ENCODE measurements around the gene CTIF. TPM values are rescaled to one million over a fixed set of nuclear protein-coding genes. Genes with fewer than 3 reads are reported as not detected.

CTIF gene
- total RNA-seq, 2 experiments from 2014 or later = 3.2 to 3.5 TPM

DNA sequence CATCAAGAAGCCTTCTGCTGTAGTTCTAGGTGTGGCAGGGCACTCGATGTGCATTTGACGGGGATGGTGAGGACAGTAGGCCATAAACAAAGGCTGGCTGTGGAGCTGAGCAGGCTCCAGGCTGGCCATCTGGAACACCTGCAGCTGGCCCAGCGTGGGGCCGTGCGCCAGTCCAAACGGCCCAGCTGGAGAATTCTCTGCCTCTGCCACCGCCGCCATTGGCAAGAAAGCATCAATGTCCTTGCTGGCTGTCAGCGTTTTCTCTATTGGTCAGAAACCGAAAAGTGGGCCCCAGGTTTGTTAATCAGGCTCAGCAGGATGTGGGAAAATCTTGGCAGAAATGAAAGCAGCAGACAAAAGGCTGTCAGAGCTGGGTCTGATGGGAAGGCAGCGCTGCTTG lies 24.0 kb upstream of the CTIF start:
- no peaks in the 10 kb centered on the region for H3K4me1 Mint-ChIP-seq (ENCODE audit: low read depth)
- no peaks in the 10 kb centered on the region for H3K9me3 Mint-ChIP-seq
- ChIA-PET POLR2A (no interaction called here), CTCF (interaction anchor here (0.6 kb wide), 1 partner anchor 548 kb away, joined by 3 read pairs; no protein-coding TSS in a partner anchor)
- H3K27me3 Mint-ChIP-seq = peaks cover 22% of the 10 kb centered on the region
- no peak for DNase-seq
- H3K36me3 Mint-ChIP-seq (ENCODE audit: low read depth) = no peaks in the 10 kb centered on the region
- intact Hi-C loops (cut with micrococcal nuclease) = no loop called here
- no peak for TF ChIP-seq CTCF (IDR thresholded peaks at IDR 0.05)
- no peak for ATAC-seq
- H3K4me3 Mint-ChIP-seq = no peak overlapping the region
- H3K27ac Mint-ChIP-seq = no peak overlapping the region

DNA sequence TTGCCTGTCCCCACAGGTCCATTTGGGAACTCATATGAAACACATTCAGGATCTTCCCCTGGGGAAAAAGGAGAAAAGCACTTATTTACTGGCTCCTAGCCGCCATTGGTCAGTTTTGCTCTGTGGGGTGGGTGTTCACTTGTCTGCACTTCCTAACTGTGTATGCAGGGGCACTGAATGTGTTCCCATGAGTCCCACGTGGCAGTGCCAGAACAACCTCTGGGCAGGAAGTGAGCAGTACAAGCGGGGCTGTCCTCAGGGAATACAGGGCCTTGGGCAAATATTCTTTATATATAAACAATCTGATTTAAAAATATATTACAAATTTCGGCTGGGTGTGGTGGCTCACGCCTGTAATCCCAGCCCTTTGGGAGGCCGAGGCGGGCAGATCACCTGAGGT lies 21.8 kb upstream of the CTIF start:
- Mint-ChIP-seq H3K4me1 (ENCODE audit: low read depth) (no peaks in the 10 kb centered on the region), H3K27me3 (peaks cover 26% of the 10 kb centered on the region), H3K27ac (no peak overlapping the region), H3K4me3 (no peak overlapping the region), H3K9me3 (no peaks in the 10 kb centered on the region), H3K36me3 (ENCODE audit: low read depth) (no peaks in the 10 kb centered on the region)
- TF ChIP-seq CTCF (IDR thresholded peaks at IDR 0.05) = no peak
- intact Hi-C loops (cut with micrococcal nuclease) = no loop called here
- ATAC-seq (no peak), DNase-seq (no peak)
- ChIA-PET CTCF (no interaction called here), POLR2A (no interaction called here)

GRCh38 chr18:48519431-48520100 lies 19.3 kb upstream of the CTIF start:
- no peaks in the 10 kb centered on the region for H3K4me1 Mint-ChIP-seq (ENCODE audit: low read depth)
- POLR2A ChIA-PET = no interaction called here
- H3K4me3 Mint-ChIP-seq = no peak overlapping the region
- CTCF ChIA-PET = no interaction called here
- no peaks in the 10 kb centered on the region for H3K36me3 Mint-ChIP-seq (ENCODE audit: low read depth)
- DNase-seq = no peak
- peaks cover 2% of the 10 kb centered on the region for H3K9me3 Mint-ChIP-seq
- peaks cover 29% of the 10 kb centered on the region for H3K27me3 Mint-ChIP-seq
- no peak for ATAC-seq
- TF ChIP-seq CTCF (IDR thresholded peaks at IDR 0.05) = no peak
- H3K27ac Mint-ChIP-seq = no peak overlapping the region
- intact Hi-C loops (cut with micrococcal nuclease) = no loop called here

DNA sequence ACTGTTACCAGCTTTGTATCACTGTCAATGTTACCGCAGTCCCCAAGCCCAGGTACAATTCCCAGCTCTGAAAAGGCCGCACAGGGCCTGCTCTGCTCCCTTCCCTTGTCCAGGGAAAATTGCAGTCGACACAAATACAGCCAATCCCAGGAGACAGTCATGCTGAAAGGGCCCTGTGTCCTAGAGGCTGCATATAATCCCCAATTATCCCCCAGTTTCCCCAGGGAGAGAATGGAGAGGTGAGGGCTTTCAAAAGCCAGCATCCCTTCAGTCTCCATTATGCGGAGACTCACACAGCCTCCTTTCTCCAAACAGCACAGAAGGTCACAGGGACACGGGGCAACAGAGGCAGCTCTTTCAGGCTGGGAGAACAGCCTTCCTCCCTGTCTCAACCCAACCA lies 17.1 kb upstream of the CTIF start:
- H3K4me3 Mint-ChIP-seq = no peak overlapping the region
- no peaks in the 10 kb centered on the region for H3K36me3 Mint-ChIP-seq (ENCODE audit: low read depth)
- H3K9me3 Mint-ChIP-seq = peaks cover 2% of the 10 kb centered on the region
- no peak overlapping the region for H3K27ac Mint-ChIP-seq
- ChIA-PET CTCF (interaction anchor here (0.8 to 1.3 kb wide), 2 partner anchors 16 to 47 kb away, joined by 3 read pairs; no protein-coding TSS in a partner anchor), POLR2A (no interaction called here)
- H3K4me1 Mint-ChIP-seq (ENCODE audit: low read depth) = no peaks in the 10 kb centered on the region
- TF ChIP-seq CTCF (IDR thresholded peaks at IDR 0.05) = no peak
- peaks cover 24% of the 10 kb centered on the region for H3K27me3 Mint-ChIP-seq
- intact Hi-C loops (cut with micrococcal nuclease) = no loop called here
- DNase-seq (no peak), ATAC-seq (no peak)

DNA sequence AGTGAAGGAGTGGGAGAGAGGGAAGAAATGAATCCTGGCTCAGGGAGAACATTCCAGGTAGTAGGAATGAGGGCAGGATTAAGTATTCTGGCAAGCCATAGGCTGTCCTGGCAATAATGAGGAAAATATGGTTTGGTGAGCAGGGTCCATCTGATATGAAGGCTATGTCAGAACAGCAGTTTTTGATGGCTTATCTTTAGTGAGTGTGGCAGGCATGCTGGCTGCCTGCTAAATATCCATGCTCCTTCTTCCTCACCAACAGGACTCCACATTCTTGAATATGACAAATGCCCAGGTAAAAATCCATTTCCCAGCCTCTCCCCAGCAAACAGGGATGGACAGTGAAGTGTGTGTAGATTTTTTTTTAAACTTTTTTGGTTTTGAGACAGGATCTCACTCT lies 13.2 kb upstream of the CTIF start:
- intact Hi-C loops (cut with micrococcal nuclease) = no loop called here
- Mint-ChIP-seq H3K4me3 (no peak overlapping the region), H3K27me3 (peaks cover 19% of the 10 kb centered on the region), H3K9me3 (peaks cover 2% of the 10 kb centered on the region), H3K4me1 (ENCODE audit: low read depth) (no peaks in the 10 kb centered on the region), H3K27ac (no peak overlapping the region), H3K36me3 (ENCODE audit: low read depth) (no peaks in the 10 kb centered on the region)
- DNase-seq = no peak
- ATAC-seq = no peak
- CTCF ChIA-PET = no interaction called here
- no peak for TF ChIP-seq CTCF (IDR thresholded peaks at IDR 0.05)
- POLR2A ChIA-PET = no interaction called here
